Tracheal epithelial cell (primary cell): ENCODE measurements around the gene DNMT3B. TPM values are rescaled to one million over a fixed set of nuclear protein-coding genes. Genes with fewer than 3 reads are reported as not detected.

Source experiments
- total RNA-seq: library from RNA; depleted of rRNA; stranded (reverse); fragments of >200 nt; gene quantifications from 2 replicates; pipeline ENCODE4 v1.2.1, GENCODE V29; 2014

Gene DNMT3B
- total RNA-seq: 1.1 and 1.9 TPM in 2 replicates

GRCh38 chr20:32761831-32762753 is at the start of gene DNMT3B:
Gene DNMT3B, plus strand, starts transcription at chr20:32762385. Its CDS starts 17,939 bp downstream, at chr20:32780324.

GRCh38 chr20:32743237-32744112 is 18.7 kb upstream of the DNMT3B start, which contains the start of gene COMMD7:
Gene COMMD7, minus strand, starts transcription at chr20:32743467. Its CDS starts 76 bp downstream, at chr20:32743391.

Other genes starting within 250 kb of the DNMT3B start
- gene NOL4L, start 177.1 kb upstream of the DNMT3B start, total RNA-seq: 2.6 and 3.6 TPM in 2 replicates
- under 0.01 TPM in 1 of 2 replicates, not detected in the other for gene C20orf203, start 88.4 kb upstream of the DNMT3B start, total RNA-seq
- gene COMMD7, start 18.9 kb upstream of the DNMT3B start, total RNA-seq: 15.1 and 21.2 TPM in 2 replicates
- gene MAPRE1, start 57.6 kb downstream of the DNMT3B start, total RNA-seq: 74.0 and 98.1 TPM in 2 replicates
- not detected in 2 replicates for gene EFCAB8, start 96.5 kb downstream of the DNMT3B start, total RNA-seq
- not detected in 2 replicates for gene SUN5, start 242.0 kb downstream of the DNMT3B start, total RNA-seq
- gene BPIFB2, start 245.3 kb downstream of the DNMT3B start, total RNA-seq: not detected in 2 replicates